GM18873 (cell line): ENCODE data around the gene HCFC1R1.

ENCODE experiments used
- ATAC-seq: cut with Tn5 transposase; IDR thresholded peaks from one replicate; pipeline ENCODE4 v1.9.1; 2021; ENCODE audit warnings: mild to moderate bottlenecking, moderate library complexity, moderate number of reproducible peaks; ENCODE audit not compliant: unreplicated experiment, low FRiP score

The HCFC1R1 gene

GRCh38 chr16:3020604-3021448 is 2.9 kb downstream of the HCFC1R1 start:
- ATAC-seq = no peak

DNA sequence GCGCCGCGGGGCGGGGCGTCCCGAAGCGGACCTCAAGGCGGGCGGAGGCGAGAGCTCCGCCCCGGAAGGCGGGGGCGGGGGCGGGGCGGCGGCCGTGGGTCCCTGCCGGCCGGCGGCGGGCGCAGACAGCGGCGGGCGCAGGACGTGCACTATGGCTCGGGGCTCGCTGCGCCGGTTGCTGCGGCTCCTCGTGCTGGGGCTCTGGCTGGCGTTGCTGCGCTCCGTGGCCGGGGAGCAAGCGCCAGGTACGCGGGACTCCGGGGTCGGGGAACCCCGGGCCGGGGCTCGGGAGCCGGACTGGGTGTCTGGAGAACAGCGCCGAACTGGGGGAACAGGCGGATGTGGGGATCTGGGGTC is 3.5 kb downstream of the HCFC1R1 start, which contains the start of gene TNFRSF12A:
Gene TNFRSF12A (plus strand): TSS at position 122 of the 357 bp plus-strand sequence. CDS start 30 bp downstream, at position 152.
- no peak for ATAC-seq

- no peak for ATAC-seq
Observed at GRCh38 chr16:3019594-3020246, 4.0 kb downstream of the HCFC1R1 start.

- no peak for ATAC-seq
Observed at GRCh38 chr16:3017794-3018506, 5.8 kb downstream of the HCFC1R1 start, which contains the start of gene CLDN6. CLDN6 (minus strand) TSS chr16:3018183; CDS start chr16:3016021, 2,162 bp downstream.

DNA sequence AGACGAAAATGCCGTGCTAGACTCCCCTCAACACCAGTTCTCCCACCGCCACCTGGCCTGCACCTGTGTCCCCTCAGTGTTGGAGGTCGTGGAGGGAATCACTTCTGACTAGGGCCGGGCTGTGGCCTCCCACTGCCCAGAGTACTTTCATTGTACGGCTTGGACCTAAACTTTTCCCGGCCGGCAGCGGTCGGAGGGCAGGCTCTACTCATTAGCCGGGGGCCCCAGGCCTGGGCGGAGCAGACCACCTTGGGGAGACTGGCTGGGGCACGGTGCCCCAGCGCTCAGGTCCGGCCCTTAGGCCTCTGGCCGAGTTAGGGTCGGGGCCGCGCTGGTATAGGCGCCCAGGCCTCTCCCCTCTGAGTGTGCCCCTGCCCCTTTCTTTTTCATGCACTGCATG is 6.4 kb downstream of the HCFC1R1 start:
- ATAC-seq = no peak

GRCh38 chr16:3015865-3016521 is 7.7 kb downstream of the HCFC1R1 start:
- no peak for ATAC-seq

- no peak for ATAC-seq
Observed at GRCh38 chr16:3014971-3015370, 8.8 kb downstream of the HCFC1R1 start.

DNA sequence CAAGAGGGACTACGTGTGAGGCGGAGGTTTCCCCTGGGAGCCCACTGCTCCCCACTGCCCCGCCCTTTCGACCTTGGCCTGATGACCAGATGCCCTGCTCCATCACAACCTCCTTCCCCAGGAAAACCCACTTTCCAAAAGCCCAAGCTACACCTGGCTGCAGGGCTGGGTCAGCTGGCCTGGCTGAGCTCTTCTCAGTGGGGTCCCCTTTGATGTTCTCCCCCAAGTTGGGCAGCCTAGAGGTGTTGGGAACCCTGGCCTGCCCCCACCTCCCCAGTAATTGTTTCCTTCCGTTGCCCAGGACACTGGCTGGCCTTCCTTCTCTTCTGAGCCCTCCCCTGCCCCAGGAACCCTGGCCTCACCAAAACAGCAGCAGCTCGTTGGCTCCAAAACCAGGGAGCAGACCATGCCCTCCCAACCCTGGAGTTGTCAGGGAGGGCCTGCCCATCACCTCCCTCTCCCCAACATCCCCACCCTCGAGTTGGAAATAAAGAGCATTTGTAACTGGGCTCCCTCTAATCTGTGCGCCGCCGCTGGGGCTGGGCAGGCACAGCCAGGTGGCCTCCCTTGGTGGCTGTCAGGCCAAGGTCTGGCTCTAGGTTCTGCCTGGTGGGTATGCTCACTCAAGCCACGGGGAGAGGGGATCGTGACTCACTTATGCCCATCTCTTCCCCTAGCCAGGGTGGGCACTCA is 9.6 kb downstream of the HCFC1R1 start:
- no peak for ATAC-seq

- ATAC-seq = no peak
Observed at GRCh38 chr16:3013491-3013951, 10.2 kb downstream of the HCFC1R1 start.

GRCh38 chr16:3012828-3013420 is 10.8 kb downstream of the HCFC1R1 start, which contains the start of gene CLDN9:
CLDN9 (plus strand) TSS chr16:3012923; CDS start chr16:3013363, 440 bp downstream.
- ATAC-seq = no peak

DNA sequence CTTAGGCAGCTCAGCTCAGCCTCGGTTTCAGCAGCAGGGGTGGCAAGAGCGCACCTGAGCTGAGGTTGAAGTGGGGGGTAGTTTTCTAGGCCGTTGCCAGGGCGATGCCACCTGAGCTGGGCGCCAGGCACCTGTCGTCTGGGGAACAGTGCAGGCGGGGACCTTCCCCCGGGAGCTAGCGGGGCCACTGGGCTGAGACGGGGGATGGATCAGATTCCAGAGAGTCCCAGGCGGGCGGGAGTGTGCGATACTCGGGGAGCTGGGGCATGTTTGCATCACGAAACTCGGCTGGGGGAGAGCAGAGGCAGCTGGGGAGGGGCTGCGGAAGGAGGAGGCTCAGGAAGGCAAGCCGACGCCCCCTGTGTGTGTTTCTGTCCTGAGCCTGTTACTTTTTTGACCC is 11.5 kb downstream of the HCFC1R1 start:
- no peak for ATAC-seq

DNA sequence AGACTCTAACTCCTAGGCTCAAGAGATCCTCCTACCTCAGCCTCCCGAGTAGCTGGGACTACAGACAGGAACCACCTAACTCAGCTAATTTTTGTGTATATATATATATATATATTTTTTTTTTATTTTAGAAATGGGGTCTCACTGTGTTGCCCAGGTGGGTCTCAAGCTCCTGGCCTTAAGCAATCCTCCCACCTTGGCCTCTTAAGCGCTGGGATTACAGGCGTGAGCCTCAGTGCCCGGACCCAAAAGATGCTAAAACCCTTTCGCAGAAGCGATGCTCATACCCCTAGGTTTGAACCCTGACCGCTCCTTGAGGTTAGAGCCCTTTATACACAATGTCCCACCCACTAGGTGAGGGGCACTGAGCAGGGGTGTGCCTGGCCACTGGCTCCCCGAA is 13.2 kb downstream of the HCFC1R1 start:
- ATAC-seq = no peak

GRCh38 chr16:3009568-3010390 is 14.0 kb downstream of the HCFC1R1 start:
- ATAC-seq = no peak

- ATAC-seq = no peak
Observed at GRCh38 chr16:3008690-3009037, 15.1 kb downstream of the HCFC1R1 start.

DNA sequence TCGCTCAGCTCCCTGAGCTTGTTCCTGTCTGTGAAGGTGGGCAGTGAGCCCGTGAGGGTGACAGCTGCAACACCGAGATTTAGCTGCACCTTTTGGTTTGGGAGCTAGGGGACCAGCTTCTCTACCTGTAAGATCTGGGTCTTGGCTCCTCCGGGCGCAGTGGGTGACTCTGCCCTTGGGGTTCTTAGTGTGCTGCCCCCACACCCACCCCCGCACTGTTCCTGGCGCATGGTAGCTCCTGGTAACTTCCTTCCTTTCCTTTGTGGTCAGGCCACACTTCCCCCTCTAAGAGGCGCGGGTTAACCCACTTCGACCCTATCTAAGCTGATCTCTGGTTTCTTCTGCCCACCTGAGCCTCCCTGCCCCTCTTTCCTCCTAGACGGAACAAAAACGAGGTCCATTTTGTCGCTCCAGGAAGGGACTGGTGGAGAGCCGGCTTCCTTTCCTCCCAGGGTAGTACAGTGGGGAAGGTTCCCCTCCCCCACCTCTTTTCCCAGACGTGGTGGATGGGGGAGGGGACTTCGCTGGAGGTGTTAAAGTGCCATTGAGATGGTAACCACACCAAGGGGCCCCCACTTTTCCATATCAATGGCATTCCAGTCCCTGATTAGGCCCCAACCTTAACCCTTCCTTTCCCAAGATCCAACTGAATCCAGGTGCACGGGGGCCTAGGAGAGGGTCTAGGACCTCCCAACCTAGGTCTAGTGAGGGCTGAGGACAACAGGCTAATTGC is 15.6 kb downstream of the HCFC1R1 start:
- no peak for ATAC-seq

- ATAC-seq = no peak
Observed at GRCh38 chr16:3007059-3007956, 16.4 kb downstream of the HCFC1R1 start.

- ATAC-seq = no peak
Observed at GRCh38 chr16:3004781-3005284, 18.9 kb downstream of the HCFC1R1 start.
